PC-3 (cell line): Measurements from ENCODE around the gene HMSD. TPM values are rescaled to one million over a fixed set of nuclear protein-coding genes. Genes with fewer than 3 reads are reported as not detected.
A peak's percentile ranks its signal among the peaks of the same experiment; 100 is the strongest.

Source experiments
- ATAC-seq: fragments of 200-7000 bp; cut with Tn5 transposase; 2 replicates; pipeline ENCODE4 v1.9.1; 2020; ENCODE audit warnings: mild to moderate bottlenecking, moderate library complexity
- BruUV-seq: library from RNA; stranded (reverse); fragments of 400-500 nt; replicated peaks from 2 replicates; lab custom pipeline; 2021; lab: Mats Ljungman, UMichigan
- CTCF ChIA-PET: fragments of 300-600 bp; sonication (Branson Sonifier 250); formaldehyde crosslinking; loops from one replicate; lab custom pipeline; 2022; ENCODE audit warnings: antibody characterized with exemption; lab: Charles Lee
- POLR2A ChIA-PET: fragments of 300-600 bp; sonication (Branson Sonifier 250); formaldehyde crosslinking; loops from one replicate; lab custom pipeline; 2022; ENCODE audit warnings: antibody characterized with exemption; ENCODE audit not compliant: unreplicated experiment; lab: Charles Lee
- DNase-seq: peaks from one replicate; pipeline ENCODE4 v3.0.0-alpha.2; 2015
- H2AFZ ChIP-seq: fragments of 300-600 bp; sonication (generic); 2 replicates; pipeline ENCODE4 v1.6.0; 2016; ENCODE audit warnings: antibody characterized with exemption, low read length
- H3F3A ChIP-seq: fragments of 300-600 bp; sonication (generic); one replicate; pipeline ENCODE4 v1.6.0; 2017; ENCODE audit warnings: antibody characterized with exemption, low read length, control low read depth, mild to moderate bottlenecking; ENCODE audit not compliant: unreplicated experiment
- H3K27ac ChIP-seq: fragments of 300-600 bp; sonication (generic); 2 replicates; pipeline ENCODE4 v1.5.1; 2016; ENCODE audit warnings: mild to moderate bottlenecking, low read length
- H3K27me3 ChIP-seq: fragments of 300-600 bp; sonication (generic); 2 replicates; pipeline ENCODE4 v1.6.1; 2016; ENCODE audit warnings: low read length, mixed read lengths
- H3K36me3 ChIP-seq: fragments of 300-600 bp; sonication (generic); 2 replicates; pipeline ENCODE4 v1.6.1; 2016; ENCODE audit warnings: low read depth, mixed run types, low read length, mixed read lengths
- H3K4me1 ChIP-seq: fragments of 300-600 bp; sonication (generic); 2 replicates; pipeline ENCODE4 v1.5.1; 2016; ENCODE audit warnings: low read length; ENCODE audit not compliant: insufficient read depth
- H3K4me2 ChIP-seq: fragments of 300-600 bp; sonication (generic); 2 replicates; pipeline ENCODE4 v1.6.0; 2016; ENCODE audit warnings: low read length
- H3K4me3 ChIP-seq: fragments of 300-600 bp; sonication (generic); 2 replicates; pipeline ENCODE4 v1.5.1; 2016; ENCODE audit warnings: mild to moderate bottlenecking, low read length, mixed read lengths
- H3K79me2 ChIP-seq: fragments of 300-600 bp; sonication (generic); 2 replicates; pipeline ENCODE4 v1.6.1; 2017; ENCODE audit warnings: low read length, mixed read lengths
- H3K9ac ChIP-seq: fragments of 300-600 bp; sonication (generic); 2 replicates; pipeline ENCODE4 v1.6.0; 2016; ENCODE audit warnings: mild to moderate bottlenecking, low read length
- H3K9me2 ChIP-seq: fragments of 300-600 bp; sonication (generic); replicated peaks from 2 replicates; pipeline ENCODE4 v1.6.1; 2016; ENCODE audit warnings: mixed run types, low read length, mixed read lengths
- H3K9me3 ChIP-seq: fragments of 300-600 bp; sonication (generic); 2 replicates; pipeline ENCODE4 v1.6.1; 2016; ENCODE audit warnings: low read length, mixed read lengths
- H4K20me1 ChIP-seq: fragments of 300-600 bp; sonication (generic); 2 replicates; pipeline ENCODE4 v1.6.1; 2016; ENCODE audit warnings: low read length, mixed read lengths
- EZH2 ChIP-seq: fragments of 300-600 bp; sonication (generic); IDR thresholded peaks from one replicate; pipeline ENCODE4 v1.6.1; 2017; ENCODE audit warnings: antibody characterized with exemption, mild to moderate bottlenecking, low read length; ENCODE audit not compliant: unreplicated experiment
- EZH2phosphoT487 ChIP-seq: fragments of 300-600 bp; sonication (generic); IDR thresholded peaks from 2 replicates; pipeline ENCODE4 v1.6.1; 2018; ENCODE audit warnings: mild to moderate bottlenecking, antibody characterized with exemption, low read length, borderline replicate concordance
- intact Hi-C: fragments of 100-400 bp; cut with micrococcal nuclease; formaldehyde crosslinking; loops from 2 replicates; pipeline ENCODE4 v1.9.0; 2023
- total RNA-seq: library from RNA; depleted of rRNA; stranded (reverse); fragments of >200 nt; gene quantifications from 2 replicates; pipeline ENCODE4 v1.2.3, GENCODE V29; 2014
- TF ChIP-seq, protein P1 (sequence below): fragments of 300-600 bp; sonication (generic); conservative IDR thresholded peaks from 2 replicates; pipeline ENCODE4 v1.5.1; 2017; ENCODE audit warnings: antibody characterized with exemption, low read depth, mild to moderate bottlenecking, low read length

HMSD gene
- total RNA-seq, 1 experiment from 2014 or later, result 0.40 TPM

DNA sequence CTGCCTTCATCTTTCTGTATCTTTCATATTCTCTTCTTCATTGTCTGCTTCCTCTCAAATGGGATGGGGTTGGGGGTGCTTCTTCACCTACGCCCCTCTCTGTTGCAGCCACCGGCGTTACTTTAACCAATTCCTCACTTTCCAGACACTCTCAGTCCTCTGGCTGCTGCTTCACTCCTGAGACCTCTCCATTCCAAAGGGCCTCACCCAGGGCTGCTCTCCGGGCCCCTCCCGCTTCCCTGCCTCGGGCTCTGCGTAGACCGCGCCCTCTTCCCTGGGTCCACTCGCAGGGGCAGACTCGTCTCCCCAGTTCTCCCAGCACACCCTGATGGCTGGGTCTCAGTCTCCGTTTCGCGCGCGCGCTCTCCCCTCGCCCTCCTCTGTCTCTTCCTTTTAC lies 21.7 kb downstream of the HMSD start:
- intact Hi-C loops, result no loop called here
- H2AFZ ChIP-seq, result peak overlapping the region; percentile 97

DNA sequence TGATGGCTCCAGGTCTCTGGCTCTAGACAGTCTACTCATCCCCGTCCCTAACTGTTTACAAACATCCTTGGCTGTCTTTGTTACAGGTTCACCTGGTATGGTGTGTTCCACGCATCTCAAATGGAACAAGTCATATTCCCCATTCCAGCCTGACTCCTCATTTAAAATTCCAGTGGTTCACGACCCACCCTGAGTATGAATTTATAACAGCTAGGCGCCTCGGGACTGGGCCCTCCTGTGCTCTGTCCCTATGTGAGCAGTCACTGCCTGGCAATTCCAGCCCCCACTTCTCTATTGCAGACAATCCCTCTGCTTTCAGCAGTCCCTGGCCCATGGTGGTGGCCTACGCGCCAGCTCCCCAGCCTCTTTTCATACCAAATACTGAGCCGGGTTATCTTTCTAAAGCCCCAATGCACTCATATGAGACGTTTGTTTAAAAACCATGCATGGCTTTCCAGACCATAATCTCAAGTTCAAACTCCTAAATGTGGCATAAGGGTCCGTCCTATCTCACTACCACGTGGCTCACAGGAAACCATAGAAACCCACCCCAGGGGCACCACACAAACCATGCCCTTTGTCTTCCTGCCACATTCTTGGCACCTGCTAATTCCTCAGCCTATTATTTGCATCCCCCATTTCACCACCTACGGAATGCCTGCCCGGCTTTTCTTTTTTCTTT lies 22.4 kb downstream of the HMSD start:
- H2AFZ ChIP-seq, result peak overlapping the region; percentile 97
- BruUV-seq, result TSS peak; percentile 29
- POLR2A ChIA-PET, result no interaction called here

More for the DNA sequence above, 21.7 kb downstream of the HMSD start:
- Histone ChIP-seq H3K36me3 (no peaks in the 10 kb centered on the region), H3K27me3 (no peaks in the 10 kb centered on the region), H4K20me1 (peaks cover 3% of the 10 kb centered on the region; the same call in 1 of the 2 replicates), H3K9ac (peak overlapping the region; percentile 90), H3K9me3 (no peaks in the 10 kb centered on the region), H3K4me3 (peak overlapping the region; percentile 99), H3K4me1 (peaks cover 19% of the 10 kb centered on the region), H3K27ac (peak overlapping the region; percentile 94), H3K9me2 (no peaks in the 10 kb centered on the region), H3K4me2 (peak overlapping the region; percentile 98), H3K79me2 (peaks cover 38% of the 10 kb centered on the region), H3F3A (peaks cover 4% of the 10 kb centered on the region)
- ChIA-PET POLR2A (interaction anchor here (0.6 to 0.8 kb wide), 5 partner anchors 19 to 605 kb away, joined by 3 to 10 read pairs (median 4); no protein-coding TSS in a partner anchor), CTCF (no interaction called here)
- ATAC-seq (peak; percentile 46), DNase-seq (peak; percentile 33)
- TF ChIP-seq EZH2phosphoT487 (no peak), EZH2 (no peak)
- TF ChIP-seq, protein P1, sequence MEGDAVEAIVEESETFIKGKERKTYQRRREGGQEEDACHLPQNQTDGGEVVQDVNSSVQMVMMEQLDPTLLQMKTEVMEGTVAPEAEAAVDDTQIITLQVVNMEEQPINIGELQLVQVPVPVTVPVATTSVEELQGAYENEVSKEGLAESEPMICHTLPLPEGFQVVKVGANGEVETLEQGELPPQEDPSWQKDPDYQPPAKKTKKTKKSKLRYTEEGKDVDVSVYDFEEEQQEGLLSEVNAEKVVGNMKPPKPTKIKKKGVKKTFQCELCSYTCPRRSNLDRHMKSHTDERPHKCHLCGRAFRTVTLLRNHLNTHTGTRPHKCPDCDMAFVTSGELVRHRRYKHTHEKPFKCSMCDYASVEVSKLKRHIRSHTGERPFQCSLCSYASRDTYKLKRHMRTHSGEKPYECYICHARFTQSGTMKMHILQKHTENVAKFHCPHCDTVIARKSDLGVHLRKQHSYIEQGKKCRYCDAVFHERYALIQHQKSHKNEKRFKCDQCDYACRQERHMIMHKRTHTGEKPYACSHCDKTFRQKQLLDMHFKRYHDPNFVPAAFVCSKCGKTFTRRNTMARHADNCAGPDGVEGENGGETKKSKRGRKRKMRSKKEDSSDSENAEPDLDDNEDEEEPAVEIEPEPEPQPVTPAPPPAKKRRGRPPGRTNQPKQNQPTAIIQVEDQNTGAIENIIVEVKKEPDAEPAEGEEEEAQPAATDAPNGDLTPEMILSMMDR, result no peak
- BruUV-seq, result no TSS peak

More for the DNA sequence above, 22.4 kb downstream of the HMSD start:
- Histone ChIP-seq H3K9me3 (no peaks in the 10 kb centered on the region), H3K9me2 (no peaks in the 10 kb centered on the region), H3F3A (peaks cover 4% of the 10 kb centered on the region), H3K79me2 (peaks cover 44% of the 10 kb centered on the region), H3K4me2 (peak overlapping the region; percentile 98), H3K4me3 (peak overlapping the region; percentile 99), H4K20me1 (peaks cover 3% of the 10 kb centered on the region; the same call in 1 of the 2 replicates), H3K4me1 (peaks cover 19% of the 10 kb centered on the region), H3K27me3 (no peaks in the 10 kb centered on the region), H3K9ac (peak overlapping the region; percentile 90), H3K27ac (peak overlapping the region; percentile 94), H3K36me3 (no peaks in the 10 kb centered on the region)
- intact Hi-C loops, result no loop called here
- CTCF ChIA-PET, result no interaction called here
- ATAC-seq (no peak), DNase-seq (no peak)
- TF ChIP-seq, protein P1, result no peak
- TF ChIP-seq EZH2 (no peak), EZH2phosphoT487 (no peak)
